ENCODE results near the gene R3HDM4.
A peak's percentile ranks its signal among the peaks of the same experiment; 100 is the strongest.

The R3HDM4 gene

DNA sequence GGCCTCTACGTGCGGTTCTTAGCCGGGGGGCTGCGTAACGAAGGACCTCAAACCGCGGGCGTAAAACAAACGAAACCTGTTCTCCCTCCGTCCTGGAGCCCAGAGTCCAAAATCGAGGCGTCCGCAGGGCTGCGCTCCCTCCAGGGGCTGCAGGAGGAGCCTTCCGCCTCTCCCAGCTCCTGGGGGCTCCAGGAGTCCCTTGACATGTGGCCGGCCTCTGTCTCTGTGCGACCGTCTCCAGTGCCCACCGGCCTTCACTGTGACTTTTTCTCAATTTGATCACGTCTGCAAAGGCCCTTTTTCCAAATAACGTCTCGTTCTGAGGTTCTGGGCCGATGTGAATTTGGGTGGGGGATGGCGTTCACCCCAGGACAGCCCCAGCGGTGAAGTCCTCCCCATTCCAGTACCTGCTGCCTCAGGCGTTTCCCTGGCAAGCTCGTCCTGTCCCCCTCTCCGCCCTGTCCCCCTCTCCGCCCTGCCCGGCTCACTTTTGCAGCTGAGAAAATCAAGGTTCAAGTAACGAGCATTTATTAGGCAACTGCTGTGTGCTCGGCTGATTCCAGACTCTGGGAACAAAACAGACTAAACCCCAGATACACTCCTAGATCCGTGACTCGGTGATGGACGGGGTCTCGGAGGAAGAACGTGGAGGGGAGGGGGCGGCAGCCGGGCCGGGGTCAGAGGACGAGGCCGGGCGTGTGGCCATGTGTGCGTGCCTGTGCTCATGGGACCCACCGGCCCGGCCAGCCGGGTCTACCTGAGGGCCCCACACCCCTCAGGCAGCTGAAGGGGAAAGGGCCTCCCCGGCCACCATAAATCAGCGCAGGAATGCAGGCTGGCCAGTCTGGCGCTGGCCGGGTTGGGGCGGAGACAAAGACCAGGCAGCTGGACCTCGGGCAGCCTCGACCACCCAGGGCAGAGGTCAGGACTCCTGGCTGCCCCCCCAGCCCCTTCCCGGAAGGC lies 43.1 kb upstream of the R3HDM4 start:
- ChIA-PET POLR2A (no interaction called here), CTCF (interaction anchor here (0.7 kb wide), 1 partner anchor 187 kb away, joined by 3 read pairs; no protein-coding TSS in a partner anchor)
- TF ChIP-seq ARNT (IDR thresholded peaks at IDR 0.05) (no peak), LEF1 (IDR thresholded peaks at IDR 0.05; ENCODE audit: borderline replicate concordance) (no peak), HDGF (IDR thresholded peaks at IDR 0.05; ENCODE audit: borderline replicate concordance) (no peak), BHLHE40 (IDR thresholded peaks at IDR 0.05; ENCODE audit: borderline replicate concordance) (no peak)
- no peak for DNase-seq (ENCODE audit: extremely low spot score)

DNA sequence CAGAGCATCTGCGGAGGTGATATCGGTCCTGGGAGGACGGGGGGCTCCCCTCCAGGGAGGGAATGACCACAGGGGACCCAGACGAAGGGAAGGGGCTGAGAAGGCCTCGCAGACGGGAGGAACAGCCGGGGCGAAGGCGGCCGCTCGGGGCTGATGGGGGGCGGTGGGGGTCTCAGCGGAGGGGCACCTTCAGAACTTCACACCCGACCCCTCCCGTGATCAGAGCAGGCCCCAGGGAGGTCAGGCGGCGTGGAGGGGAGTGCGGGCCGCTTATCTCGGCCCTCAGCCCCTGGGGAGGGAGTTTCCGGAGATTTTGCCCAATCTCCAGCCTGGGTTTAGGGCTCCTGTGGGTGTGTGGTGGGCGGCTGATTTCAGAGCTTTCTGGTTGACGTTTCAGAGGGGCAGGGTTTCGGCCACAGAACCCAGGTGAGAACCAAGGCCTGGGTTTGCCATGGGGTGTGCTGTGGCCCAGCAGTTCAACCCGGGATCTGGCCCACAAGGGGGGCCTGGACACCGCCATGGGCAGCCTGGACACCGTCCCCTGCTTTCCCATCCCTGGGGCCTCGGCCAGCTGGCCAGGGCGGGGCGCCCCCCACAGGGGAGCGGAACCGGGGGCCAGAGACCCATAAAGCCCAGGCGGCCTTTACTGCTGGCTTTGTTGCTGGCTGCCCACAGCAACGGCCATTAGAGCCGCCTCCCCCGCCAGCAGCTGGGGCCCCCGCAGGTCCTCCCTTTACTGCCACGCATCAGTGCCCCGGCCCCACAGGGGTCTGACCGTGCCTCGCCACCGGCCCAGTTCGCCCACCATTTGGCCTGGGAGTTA lies 41.9 kb upstream of the R3HDM4 start:
- no peak for TF ChIP-seq FOXK2 (IDR thresholded peaks at IDR 0.05)
- TF ChIP-seq BHLHE40 (IDR thresholded peaks at IDR 0.05; ENCODE audit: borderline replicate concordance) = no peak
- ChIA-PET POLR2A (no interaction called here), CTCF (no interaction called here)
- no peak for DNase-seq (ENCODE audit: extremely low spot score)

DNA sequence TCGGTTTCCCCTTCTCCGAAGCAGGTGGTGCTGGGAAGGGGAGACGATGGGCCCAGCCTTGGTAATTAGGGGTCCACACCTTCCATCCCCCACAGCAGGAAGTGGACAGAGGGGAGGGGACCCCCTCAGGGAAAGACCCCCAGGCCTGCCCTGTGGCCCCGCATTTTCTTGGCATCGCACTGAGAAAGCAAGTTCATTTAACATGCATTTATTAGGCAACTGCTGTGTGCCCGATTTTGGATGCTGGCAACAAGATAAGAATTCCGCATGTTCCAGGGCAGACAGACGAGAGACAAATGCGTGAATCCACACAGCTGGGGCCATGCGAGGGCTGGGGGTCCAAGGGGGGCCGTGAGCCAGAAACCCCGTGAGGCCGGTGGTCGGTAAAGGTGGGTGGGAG lies 41.3 kb upstream of the R3HDM4 start:
- POLR2A ChIA-PET = no interaction called here
- TF ChIP-seq FOXM1 (IDR thresholded peaks at IDR 0.05; ENCODE audit: borderline replicate concordance) = no peak
- no peak for DNase-seq (ENCODE audit: extremely low spot score)
- CTCF ChIA-PET = no interaction called here

- no peak for DNase-seq (ENCODE audit: extremely low spot score)
- no peak for TF ChIP-seq SUZ12 (IDR thresholded peaks at IDR 0.05)
- TF ChIP-seq CTBP1 (IDR thresholded peaks at IDR 0.05; ENCODE audit: borderline replicate concordance) = no peak
- TF ChIP-seq HDGF (IDR thresholded peaks at IDR 0.05; ENCODE audit: borderline replicate concordance) = no peak
- TF ChIP-seq LEF1 (IDR thresholded peaks at IDR 0.05; ENCODE audit: borderline replicate concordance) = no peak
- TF ChIP-seq L3MBTL2 (conservative IDR thresholded peaks at IDR 0.05) = no peak
- ChIA-PET POLR2A (no interaction called here), CTCF (no interaction called here)
These were observed 40.6 kb upstream of the R3HDM4 start for GRCh38 chr19:953445-954271.

DNA sequence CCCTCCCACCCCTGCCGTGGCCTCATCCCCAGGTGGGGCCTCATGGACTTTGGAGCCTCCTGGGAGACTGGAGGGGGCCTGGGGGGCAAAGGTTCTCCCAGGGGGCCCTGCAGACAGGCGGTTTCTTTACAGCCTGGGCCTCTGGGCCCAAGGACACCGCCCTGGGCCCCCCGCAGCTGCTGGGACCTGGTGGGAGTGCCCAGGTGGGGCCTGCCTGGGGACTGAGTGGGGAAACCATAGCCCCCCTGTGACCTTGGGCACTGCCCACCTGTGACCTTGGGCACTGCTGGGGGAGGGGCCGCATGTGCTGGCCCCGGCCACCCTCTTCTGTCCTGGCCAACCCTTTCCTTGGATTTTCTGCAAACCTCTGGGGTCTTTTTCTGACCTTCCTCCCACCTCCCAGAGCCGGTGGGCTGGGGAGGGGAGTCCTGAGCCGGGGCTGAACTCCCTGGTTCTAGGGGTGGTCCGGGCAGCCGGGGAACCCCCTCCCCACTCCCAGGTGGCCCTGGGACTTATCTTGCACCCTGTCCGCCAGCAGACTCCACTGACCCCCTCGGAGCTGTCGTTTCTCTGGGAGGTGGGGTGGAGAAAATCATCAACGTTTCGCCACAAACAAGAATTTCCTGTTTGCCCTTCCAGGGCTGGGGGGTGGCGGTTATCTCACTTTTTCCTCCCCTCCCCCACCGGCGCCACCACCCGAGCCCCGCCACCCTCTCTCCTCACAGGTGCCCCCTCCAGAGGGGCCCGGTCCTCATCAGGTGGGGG lies 39.8 kb upstream of the R3HDM4 start:
- TF ChIP-seq FOXK2 (IDR thresholded peaks at IDR 0.05) (no peak), FOXA1 (IDR thresholded peaks at IDR 0.05) (no peak), ZNF384 (IDR thresholded peaks at IDR 0.05) (no peak)
- ChIA-PET POLR2A (no interaction called here), CTCF (no interaction called here)
- no peak for DNase-seq (ENCODE audit: extremely low spot score)

DNA sequence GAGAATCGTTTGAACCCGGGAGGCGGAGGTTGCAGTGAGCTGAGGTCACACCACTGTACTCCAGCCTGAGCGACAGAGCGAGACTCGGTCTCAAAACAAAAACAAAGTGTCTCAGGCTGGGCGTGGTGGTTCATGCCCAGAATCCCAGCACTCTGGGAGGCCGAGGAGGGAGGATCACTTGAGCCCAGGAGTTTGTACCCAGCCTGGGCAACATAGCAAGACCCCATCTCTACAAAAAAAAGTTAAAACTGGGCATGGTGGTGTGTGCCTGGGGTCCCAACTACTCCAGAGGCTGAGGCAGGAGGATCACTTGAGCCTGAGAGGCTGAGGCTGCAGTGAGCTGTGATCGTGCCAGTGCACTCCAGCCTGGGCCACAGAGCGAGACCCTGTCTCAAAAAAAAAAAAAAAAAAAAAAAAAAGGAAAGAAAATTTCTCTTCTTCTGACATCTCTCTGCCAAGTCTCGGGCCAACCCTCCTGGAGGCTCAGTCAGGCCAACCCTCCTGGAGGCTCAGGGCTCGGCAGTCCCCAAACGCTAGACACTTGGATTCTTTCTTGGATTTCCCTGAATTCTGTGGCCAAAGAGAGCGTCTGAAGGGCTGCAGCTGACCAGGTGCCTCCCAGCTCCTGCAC lies 39.1 kb upstream of the R3HDM4 start:
- ChIA-PET POLR2A (no interaction called here), CTCF (no interaction called here)
- DNase-seq (ENCODE audit: extremely low spot score) = no peak
- TF ChIP-seq ZNF384 (IDR thresholded peaks at IDR 0.05) = peak; percentile 68
- TF ChIP-seq CTBP1 (IDR thresholded peaks at IDR 0.05; ENCODE audit: borderline replicate concordance) = no peak

DNA sequence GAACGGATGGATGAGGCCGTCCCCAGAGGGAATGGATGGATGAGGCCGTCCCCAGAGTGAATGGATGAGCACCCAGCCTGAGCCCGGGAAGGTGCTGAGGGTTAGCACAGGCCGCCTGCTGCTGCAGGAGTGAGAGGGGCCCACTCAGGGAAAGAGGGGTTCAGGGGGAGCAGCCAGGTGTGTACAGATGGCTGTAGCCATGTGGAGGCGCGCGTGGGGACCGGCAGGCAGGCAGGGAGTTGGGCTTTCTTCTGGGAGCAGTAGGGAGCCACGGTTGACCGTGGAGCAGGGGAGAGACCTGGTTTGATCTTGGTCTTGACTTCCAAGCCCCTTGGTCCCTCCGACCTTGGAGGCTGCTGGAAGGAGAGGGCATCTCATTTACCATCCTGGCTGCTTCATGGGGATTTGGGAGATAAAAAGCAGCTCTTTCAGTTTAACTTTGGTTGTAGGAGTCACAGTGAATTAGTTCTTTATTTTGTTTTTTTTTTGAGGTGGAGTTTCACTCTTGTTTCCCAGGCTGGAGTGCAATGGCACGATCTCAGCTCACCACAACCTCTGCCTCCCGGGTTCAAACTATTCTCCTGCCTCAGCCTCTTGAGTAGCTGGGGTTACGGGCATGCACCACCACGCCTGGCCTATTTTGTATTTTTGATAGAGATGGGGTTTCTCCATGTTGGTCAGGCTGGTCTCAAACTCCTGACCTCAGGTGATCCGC lies 37.5 kb upstream of the R3HDM4 start:
- TF ChIP-seq FOXM1 (IDR thresholded peaks at IDR 0.05; ENCODE audit: borderline replicate concordance) = no peak
- TF ChIP-seq NFRKB (IDR thresholded peaks at IDR 0.05) = no peak
- no peak for TF ChIP-seq SUZ12 (IDR thresholded peaks at IDR 0.05)
- ChIA-PET CTCF (no interaction called here), POLR2A (no interaction called here)
- DNase-seq (ENCODE audit: extremely low spot score) = no peak

- DNase-seq (ENCODE audit: extremely low spot score) = no peak
- ChIA-PET CTCF (no interaction called here), POLR2A (no interaction called here)
- no peak for TF ChIP-seq LEF1 (IDR thresholded peaks at IDR 0.05; ENCODE audit: borderline replicate concordance)
- TF ChIP-seq BHLHE40 (IDR thresholded peaks at IDR 0.05; ENCODE audit: borderline replicate concordance) = no peak
- no peak for TF ChIP-seq FOXA1 (IDR thresholded peaks at IDR 0.05)
- TF ChIP-seq SUZ12 (IDR thresholded peaks at IDR 0.05) = no peak
- TF ChIP-seq ZNF384 (IDR thresholded peaks at IDR 0.05) = no peak
- TF ChIP-seq HDGF (IDR thresholded peaks at IDR 0.05; ENCODE audit: borderline replicate concordance) = no peak
- TF ChIP-seq, protein P1, sequence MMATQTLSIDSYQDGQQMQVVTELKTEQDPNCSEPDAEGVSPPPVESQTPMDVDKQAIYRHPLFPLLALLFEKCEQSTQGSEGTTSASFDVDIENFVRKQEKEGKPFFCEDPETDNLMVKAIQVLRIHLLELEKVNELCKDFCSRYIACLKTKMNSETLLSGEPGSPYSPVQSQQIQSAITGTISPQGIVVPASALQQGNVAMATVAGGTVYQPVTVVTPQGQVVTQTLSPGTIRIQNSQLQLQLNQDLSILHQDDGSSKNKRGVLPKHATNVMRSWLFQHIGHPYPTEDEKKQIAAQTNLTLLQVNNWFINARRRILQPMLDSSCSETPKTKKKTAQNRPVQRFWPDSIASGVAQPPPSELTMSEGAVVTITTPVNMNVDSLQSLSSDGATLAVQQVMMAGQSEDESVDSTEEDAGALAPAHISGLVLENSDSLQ (IDR thresholded peaks at IDR 0.05) = no peak
- TF ChIP-seq FOXK2 (IDR thresholded peaks at IDR 0.05) = no peak
- no peak for TF ChIP-seq TARDBP (IDR thresholded peaks at IDR 0.05)
- no peak for TF ChIP-seq ARNT (IDR thresholded peaks at IDR 0.05)
- no peak for TF ChIP-seq L3MBTL2 (conservative IDR thresholded peaks at IDR 0.05)
- no peak for TF ChIP-seq SP1 (IDR thresholded peaks at IDR 0.05)
- no peak for TF ChIP-seq FOXM1 (IDR thresholded peaks at IDR 0.05; ENCODE audit: borderline replicate concordance)
- TF ChIP-seq CTBP1 (IDR thresholded peaks at IDR 0.05; ENCODE audit: borderline replicate concordance) = no peak
- no peak for TF ChIP-seq NFRKB (IDR thresholded peaks at IDR 0.05)
- no peak for TF ChIP-seq ELF4 (IDR thresholded peaks at IDR 0.05)
These were observed 36.0 kb upstream of the R3HDM4 start for GRCh38 chr19:948842-949496.

Measured in HEK293T (cell line).